Measurements from ENCODE around the gene ATP1B3.
"Not testable (repeated sequence)": the region's sequence is repeated elsewhere in the genome, so short reads cannot be mapped to it uniquely, and the experiment has no call there.

ATP1B3 gene

DNA sequence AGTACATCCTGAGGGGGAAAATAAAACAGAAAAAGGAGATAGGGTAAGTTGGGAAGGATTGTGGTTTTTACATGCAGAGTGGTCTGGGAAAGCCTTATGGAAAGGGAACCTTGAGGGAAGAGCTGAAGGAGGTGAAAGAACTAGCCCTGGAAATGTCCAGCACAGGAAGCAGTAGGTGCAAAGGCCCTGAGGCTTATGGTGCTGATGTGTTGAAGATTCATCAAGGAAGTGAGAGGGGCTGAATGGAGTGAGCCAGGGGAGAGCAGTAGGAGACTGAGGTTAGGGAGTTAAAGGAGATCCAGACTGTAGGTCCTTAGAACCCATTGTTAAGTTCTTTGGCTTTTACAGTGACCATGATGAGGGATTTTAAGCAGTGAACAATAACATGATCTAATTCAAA is 33.0 kb downstream of the ATP1B3 start:
- no peak for DNase-seq

DNA sequence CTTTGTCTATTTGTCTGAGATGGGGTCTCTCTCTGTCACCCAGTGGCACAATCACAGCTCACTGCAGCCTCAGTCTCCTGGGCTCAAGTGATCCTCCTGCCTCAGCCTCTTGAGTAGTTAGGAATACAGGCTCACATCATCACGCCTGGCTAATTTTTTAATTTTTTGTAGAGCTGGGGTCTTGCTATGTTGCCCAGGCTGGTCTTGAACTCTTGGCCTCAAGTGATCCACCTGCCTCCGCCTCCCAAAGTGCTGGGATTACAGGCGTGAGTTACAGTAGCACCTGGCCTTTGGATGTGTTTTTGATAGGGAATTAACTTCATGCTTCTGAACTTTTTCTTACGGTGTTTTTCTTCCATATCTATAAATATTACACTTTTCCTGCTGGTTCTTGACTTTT is 33.5 kb downstream of the ATP1B3 start:
- DNase-seq = not testable (repeated sequence)

GRCh38 chr3:141913150-141913811 is 36.8 kb downstream of the ATP1B3 start:
- peak; percentile 13 to 44 for DNase-seq

DNA sequence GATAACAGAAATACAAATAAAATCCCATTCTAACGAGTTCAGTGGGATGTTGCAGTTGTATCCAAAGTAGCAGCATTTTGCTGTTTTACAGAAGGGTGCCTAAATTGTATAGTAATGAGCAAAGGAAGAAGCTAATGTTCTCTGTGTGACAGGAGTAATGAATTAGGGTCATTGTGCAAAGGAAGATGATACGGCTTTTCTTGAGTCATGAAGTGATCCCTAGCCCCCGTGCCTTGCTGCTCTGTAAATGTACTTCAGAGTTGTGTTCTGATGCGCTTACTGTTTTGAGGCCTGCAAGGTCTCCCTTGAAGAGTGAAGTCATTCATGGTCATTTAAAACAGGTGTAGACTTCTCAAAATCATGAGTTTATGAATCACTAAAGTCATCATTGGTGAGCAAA is 37.9 kb downstream of the ATP1B3 start:
- no peak for DNase-seq

DNA sequence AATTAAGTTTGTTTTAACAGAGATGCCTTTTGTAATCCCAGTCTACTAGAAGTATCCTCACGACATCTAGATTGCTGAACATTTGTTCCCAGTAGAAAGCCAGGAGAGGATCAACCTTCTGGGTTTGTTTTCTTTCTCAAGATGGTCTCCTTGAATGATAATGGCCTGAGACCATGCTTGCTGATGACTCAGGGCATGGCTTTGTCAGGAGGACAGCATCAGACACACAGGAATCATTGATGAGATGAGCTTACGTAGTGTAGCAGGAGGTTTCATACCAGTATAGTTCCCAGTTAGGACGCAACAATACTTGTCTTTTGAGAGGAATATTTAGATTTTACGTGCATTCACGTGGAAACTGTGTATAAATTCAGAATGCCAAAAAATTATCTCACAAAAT is 38.6 kb downstream of the ATP1B3 start:
- no peak for DNase-seq

DNA sequence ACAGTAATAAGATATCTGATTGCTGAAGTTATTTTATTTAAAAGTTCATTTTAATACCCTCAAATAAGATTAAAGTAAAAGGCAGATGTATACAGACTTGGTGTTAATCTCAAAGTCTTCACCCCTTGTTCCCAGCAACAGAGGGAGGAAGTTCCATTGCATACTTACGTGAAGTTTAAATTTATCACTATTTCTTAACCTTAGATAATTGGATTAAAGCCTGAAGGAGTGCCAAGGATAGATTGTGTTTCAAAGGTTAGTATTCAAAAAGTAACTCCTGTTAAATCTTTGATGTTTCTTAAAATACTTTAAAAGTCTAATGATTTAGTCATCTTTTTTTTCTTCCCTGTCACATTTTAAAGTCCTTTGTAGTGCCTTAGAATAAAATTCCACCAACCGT is 39.3 kb downstream of the ATP1B3 start:
- no peak for DNase-seq

DNA sequence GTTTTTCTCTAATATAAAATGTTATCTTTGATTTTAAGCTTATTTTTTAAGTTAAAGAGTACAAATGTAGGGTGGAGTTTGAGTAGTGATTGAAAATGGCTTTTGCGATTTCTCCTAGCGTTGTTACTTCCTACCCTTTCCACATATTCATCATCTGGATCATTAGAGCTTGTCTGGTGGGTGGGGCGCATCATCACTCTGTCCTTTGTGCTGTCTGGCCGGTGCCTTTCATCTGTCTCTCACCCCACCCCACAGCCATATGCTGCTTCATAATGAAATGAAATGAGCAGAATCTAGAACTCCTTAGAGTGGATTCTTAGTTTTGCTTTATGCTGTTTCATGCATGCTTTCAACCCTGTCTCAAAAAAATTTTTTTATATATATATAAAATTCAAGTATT is 44.3 kb downstream of the ATP1B3 start:
- no peak for DNase-seq

DNA sequence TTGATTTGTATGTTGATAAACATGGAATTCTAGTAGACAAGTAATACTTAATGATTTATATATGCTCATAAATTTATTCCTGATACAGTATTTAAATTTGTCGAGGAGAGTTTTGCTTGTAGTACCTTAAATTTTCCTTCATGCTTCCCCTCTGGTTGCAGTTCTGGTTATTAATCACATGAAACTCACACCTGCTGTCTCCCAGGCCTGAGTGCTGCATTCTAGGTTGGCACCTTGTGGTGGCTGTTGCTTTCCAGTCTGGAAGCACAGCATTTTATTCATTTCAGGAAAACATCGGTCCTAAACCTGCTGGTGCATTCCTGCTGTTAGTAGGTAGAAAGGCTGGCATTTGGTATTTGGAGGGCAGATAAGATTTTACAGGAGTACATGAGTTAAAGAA is 44.9 kb downstream of the ATP1B3 start:
- DNase-seq = no peak

DNA sequence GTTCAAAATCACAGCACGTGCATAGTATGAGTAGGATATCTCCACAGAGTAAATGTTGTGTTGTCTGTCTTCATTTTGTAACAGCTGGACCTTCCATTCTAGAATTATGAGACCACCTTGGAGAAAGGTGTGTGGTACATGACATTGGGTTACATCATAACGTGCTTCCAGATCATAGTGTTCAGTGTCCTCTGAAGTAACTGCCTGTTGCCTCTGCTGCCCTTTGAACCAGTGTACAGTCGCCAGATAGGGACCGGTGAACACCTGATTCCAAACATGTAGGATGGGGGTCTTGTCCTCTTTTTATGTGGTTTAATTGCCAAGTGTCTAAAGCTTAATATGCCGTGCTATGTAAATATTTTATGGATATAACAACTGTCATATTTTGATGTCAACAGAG is 49.2 kb downstream of the ATP1B3 start:
- DNase-seq = not testable (repeated sequence)

GRCh38 chr3:141926929-141927328 is 50.5 kb downstream of the ATP1B3 start:
- DNase-seq = no peak

DNA sequence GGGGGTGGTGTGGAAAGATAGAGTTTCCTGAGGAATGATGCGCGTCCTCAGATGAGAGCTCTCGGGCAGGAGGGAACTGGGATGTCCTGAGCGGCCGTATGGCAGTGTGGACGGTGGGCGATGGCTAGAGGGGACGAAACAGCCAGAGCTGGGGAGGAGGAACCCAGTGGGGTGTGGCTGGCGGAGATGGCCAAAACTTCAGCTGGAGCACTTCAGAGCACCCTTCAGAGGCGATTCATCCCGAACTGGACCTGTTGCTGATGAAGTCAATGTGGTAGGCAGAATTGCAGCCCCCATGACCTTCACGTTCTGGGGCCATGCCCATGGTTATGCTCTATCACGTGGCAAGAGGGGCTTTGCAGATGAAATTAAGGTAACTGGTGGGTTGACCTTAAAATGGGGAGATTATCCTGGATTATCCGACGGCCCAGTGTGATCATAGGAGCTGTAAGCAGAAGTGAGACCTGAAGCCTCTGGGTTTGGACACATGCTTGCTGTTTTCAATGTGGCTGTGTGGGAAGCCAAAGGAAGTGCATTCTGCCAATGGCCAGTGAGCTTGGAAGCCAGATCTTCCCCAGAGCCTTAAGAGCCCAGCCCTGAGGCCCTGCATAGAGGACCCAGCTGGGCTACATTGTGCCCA is 52.3 kb downstream of the ATP1B3 start:
- DNase-seq = no peak

GRCh38 chr3:141929341-141929995 is 53.0 kb downstream of the ATP1B3 start:
- DNase-seq = no peak

DNA sequence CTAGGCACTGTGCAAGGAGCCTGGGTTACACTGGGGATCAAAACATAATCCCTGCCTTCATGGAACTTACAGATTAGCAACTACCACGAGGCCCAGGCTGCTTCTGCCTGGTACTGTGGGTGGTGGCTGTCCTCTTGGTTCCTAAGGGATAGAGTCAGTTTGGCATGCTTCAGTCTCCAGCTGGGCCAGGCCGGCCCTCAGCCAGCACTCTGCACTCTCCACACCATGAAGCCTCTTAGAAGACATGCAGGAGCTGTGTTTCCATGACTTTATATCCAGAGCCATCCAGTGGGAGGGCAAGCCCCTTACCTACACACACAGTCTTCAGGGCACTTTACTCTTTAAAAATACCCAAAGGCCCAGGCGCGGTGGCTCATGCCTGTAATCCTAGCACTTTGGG is 54.4 kb downstream of the ATP1B3 start:
- no peak for DNase-seq

DNA sequence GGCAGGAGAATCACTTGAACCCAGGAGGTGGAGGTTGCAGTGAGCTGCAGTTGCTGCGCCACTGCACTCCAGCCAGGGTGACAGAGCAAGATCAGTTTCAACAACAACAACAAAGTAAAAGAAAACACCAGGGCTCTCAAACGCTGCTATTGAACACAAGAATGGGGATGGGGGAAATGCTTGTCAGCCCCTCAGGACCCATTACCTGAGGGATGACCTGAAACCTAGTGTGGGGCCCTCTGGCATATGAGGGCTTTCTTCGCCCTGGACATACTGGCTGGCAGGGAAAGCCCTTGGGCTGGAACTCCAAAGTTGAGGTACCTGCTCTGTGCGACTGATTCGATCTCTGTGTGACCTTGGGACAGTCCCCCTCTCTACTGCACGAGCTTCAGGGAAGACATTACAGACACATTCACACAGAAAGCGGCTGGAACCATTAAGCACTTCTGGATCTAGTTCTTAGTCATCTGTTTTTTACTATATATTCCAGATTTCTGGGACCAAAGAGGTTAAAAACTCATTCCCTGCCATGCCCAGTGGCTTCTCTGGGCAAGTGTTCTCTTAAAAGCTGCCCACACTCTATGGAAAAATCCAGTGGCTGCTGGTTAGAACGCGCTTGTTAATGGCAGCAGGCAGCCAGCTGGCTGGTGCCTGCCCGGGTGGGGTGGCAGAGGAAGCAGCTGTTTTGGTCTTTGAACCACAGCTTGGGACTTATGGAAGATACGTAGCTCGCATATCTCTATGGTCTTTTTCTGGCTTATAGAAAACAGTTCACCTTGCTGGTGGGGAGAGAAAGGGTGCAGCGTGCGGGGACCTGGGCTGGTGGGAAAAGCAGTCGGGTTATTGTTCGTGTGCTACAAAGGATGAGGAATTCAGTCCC is 57.2 kb downstream of the ATP1B3 start:
- peak in 1 of 2 experiments; percentile 18 for DNase-seq

- DNase-seq = no peak
Measured at GRCh38 chr3:141934354-141934753, 57.9 kb downstream of the ATP1B3 start.

DNA sequence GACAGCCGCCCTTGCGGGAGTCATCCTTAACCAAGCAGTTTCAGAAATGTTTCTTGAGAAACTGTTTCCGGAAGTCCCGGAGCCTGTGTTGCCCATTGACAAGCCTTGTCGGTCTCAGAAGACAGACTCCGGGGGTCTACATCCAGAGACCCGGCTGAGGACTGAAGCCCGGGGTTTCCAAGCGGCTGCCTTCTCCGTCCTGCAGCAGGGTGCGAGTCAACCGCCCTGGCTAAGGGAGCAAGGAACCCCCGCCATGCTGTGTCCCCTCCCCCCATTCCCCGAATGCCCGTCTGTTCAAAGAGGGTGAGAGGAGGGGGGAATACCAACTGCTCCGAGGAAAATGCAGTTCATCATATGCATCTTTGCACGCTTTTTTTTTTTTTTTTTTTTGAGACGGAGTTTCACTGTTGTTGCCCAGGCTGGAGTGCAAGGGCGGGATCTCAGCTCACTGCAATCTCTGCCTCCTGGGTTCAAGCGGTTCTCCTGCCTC is 61.6 kb downstream of the ATP1B3 start:
- DNase-seq = no peak

DNA sequence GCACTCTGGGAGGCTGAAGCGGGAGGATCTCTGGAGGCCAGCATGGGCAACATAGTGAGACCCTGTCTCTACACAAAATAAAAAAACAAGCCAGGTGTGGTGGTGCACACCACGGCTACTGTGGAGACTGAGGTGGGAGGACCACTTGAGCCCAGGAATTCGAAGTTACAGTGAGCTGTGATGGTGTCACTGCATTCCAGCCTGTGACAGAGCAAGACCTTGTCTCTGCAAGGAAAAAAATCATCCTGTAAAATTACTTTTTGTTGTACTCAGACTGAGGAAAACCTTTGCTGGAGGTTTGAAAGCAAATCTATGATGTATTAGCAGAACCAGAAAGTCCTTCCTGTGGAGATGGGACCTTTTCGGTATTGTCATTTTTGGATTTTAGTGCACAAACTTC is 63.3 kb downstream of the ATP1B3 start:
- no peak for DNase-seq

GRCh38 chr3:141940194-141940776 is 63.8 kb downstream of the ATP1B3 start:
- peak; percentile 54 to 64 for DNase-seq

- no peak for DNase-seq
Measured at GRCh38 chr3:141941093-141941492, 64.7 kb downstream of the ATP1B3 start.

DNA sequence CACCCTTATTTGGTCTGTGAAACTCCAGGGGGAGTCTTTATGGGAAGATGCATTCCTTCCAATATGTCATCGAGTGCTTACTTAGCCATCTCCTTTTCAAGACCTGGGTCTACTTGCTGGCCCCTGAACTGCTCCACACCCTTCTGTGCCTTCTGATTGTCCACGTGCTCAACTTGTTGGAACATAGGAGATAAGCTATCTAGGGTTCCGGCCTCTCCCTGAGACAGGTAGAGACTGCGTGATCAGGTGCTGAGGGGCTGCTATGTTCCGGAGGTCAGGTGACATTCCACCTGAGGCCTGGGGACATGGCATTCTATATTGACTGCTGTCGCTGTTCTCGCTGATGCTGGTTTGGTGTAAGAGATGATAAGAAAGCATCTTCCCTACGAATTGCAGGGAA is 65.6 kb downstream of the ATP1B3 start:
- DNase-seq = no peak

GRCh38 chr3:141945726-141946485 is 69.5 kb downstream of the ATP1B3 start:
- no peak for DNase-seq

DNA sequence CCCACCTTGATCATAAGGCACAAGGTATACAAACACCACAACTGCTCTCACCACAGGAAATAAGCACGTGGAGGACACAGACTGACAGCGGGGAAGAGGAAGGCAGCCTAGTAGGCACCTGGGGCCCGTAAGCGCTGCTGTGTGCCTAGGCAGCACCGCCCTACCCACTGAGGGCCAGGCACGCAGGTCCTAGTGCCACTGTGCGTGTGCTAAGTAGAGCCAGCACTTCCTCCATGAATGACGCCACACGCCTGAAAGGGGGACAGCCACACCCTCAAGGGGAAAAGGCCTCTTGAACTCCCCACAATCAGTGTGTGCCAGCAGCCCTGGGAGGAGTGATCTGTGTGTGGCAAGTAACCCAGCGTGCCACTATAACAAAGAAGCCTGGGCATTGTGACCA is 73.0 kb downstream of the ATP1B3 start:
- DNase-seq = no peak
